ENCODE results near the gene ATXN10. TPM values are rescaled to one million over a fixed set of nuclear protein-coding genes. Genes with fewer than 3 reads are reported as not detected.

The ATXN10 gene
- total RNA-seq, 1 experiment from 2014 or later, result 303 TPM

DNA sequence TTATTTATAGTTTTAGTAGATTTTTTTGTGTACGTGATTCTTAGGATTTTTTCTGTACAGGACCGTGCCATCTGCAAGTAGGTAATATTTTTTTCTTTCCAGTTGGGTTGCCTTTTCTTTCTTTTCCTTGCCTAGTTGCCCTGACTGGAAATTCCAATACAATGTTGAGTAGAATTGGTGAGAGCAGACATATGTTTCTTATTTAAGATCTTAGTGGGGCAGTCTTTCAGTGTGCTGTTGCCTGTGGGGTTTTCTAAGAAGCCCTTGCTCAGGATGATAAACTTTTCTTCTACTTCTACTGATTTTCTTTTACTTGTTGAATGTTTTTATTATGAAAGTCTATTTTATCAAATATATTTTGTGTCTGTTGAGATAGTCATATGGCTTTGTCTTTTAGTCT is 33.0 kb downstream of the ATXN10 start:
- intact Hi-C loops (cut with micrococcal nuclease; ENCODE audit: unreplicated experiment), result no loop called here
- Histone ChIP-seq H3K4me3 (no peak overlapping the region), H3K4me2 (no peak overlapping the region), H3K27ac (no peak overlapping the region), H3K9me3 (ENCODE audit: insufficient read depth, low read depth) (no peaks in the 10 kb centered on the region), H4K20me1 (ENCODE audit: insufficient read depth) (no peaks in the 10 kb centered on the region), H3F3A (ENCODE audit: insufficient read depth, low read depth) (peaks cover 53% of the 10 kb centered on the region), H3K4me1 (replicated peaks; ENCODE audit: insufficient read depth) (peaks cover 10% of the 10 kb centered on the region), H3K27me3 (ENCODE audit: insufficient read depth, low read depth) (no peaks in the 10 kb centered on the region), H3K9me2 (ENCODE audit: insufficient read depth) (no peaks in the 10 kb centered on the region), H3K36me3 (ENCODE audit: low read depth) (peaks cover 86% of the 10 kb centered on the region), H3K79me2 (ENCODE audit: low read depth) (peaks cover 84% of the 10 kb centered on the region), H2AFZ (no peak overlapping the region)
- ChIA-PET CTCF (interaction anchor here (0.6 kb wide), 1 partner anchor 14 kb away, joined by 4 read pairs; no protein-coding TSS in a partner anchor), POLR2A (ENCODE audit: unreplicated experiment) (no interaction called here)
- TF ChIP-seq EZH2 (IDR thresholded peaks at IDR 0.05; ENCODE audit: low read depth), result no peak
- TF ChIP-seq, protein P1, sequence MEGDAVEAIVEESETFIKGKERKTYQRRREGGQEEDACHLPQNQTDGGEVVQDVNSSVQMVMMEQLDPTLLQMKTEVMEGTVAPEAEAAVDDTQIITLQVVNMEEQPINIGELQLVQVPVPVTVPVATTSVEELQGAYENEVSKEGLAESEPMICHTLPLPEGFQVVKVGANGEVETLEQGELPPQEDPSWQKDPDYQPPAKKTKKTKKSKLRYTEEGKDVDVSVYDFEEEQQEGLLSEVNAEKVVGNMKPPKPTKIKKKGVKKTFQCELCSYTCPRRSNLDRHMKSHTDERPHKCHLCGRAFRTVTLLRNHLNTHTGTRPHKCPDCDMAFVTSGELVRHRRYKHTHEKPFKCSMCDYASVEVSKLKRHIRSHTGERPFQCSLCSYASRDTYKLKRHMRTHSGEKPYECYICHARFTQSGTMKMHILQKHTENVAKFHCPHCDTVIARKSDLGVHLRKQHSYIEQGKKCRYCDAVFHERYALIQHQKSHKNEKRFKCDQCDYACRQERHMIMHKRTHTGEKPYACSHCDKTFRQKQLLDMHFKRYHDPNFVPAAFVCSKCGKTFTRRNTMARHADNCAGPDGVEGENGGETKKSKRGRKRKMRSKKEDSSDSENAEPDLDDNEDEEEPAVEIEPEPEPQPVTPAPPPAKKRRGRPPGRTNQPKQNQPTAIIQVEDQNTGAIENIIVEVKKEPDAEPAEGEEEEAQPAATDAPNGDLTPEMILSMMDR (conservative IDR thresholded peaks at IDR 0.05), result no peak
- BruUV-seq (replicated peaks), result no TSS peak
- no peak for DNase-seq

DNA sequence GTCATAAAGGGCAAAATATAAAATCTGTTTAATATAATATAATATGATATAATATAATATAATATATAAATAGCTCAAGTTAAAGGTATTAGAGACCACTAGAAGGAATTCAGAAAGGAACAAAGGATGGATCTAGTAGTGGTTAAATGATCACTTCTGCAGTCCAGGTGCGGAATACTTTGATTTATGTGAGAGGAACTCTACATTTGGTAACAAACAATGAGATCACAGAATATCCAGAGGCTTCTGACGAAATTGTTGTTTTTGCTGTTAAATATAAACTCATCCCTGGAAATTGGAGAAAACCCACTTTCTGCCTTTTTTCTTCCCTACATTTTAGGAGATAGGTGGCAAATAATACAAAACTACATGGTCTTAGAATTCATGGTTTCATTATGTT is 36.0 kb downstream of the ATXN10 start:
- H3K4me2 ChIP-seq, result no peak overlapping the region
- H2AFZ ChIP-seq, result no peak overlapping the region
- intact Hi-C loops (cut with micrococcal nuclease; ENCODE audit: unreplicated experiment), result no loop called here
- H3K4me1 ChIP-seq (replicated peaks; ENCODE audit: insufficient read depth), result peaks cover 16% of the 10 kb centered on the region
- no peaks in the 10 kb centered on the region for H3K27me3 ChIP-seq (ENCODE audit: insufficient read depth, low read depth)
- no peaks in the 10 kb centered on the region for H4K20me1 ChIP-seq (ENCODE audit: insufficient read depth)
- peaks cover 49% of the 10 kb centered on the region for H3F3A ChIP-seq (ENCODE audit: insufficient read depth, low read depth)
- POLR2A ChIA-PET (ENCODE audit: unreplicated experiment), result interaction anchor here (0.7 kb wide), 1 partner anchor 20 kb away, joined by 3 read pairs; no protein-coding TSS in a partner anchor
- no TSS peak for BruUV-seq (replicated peaks)
- no peaks in the 10 kb centered on the region for H3K9me3 ChIP-seq (ENCODE audit: insufficient read depth, low read depth)
- no peaks in the 10 kb centered on the region for H3K9me2 ChIP-seq (ENCODE audit: insufficient read depth)
- H3K79me2 ChIP-seq (ENCODE audit: low read depth), result peaks cover 98% of the 10 kb centered on the region
- H3K4me3 ChIP-seq, result no peak overlapping the region
- no peak overlapping the region for H3K27ac ChIP-seq
- TF ChIP-seq, protein P1 (conservative IDR thresholded peaks at IDR 0.05), result no peak
- TF ChIP-seq EZH2 (IDR thresholded peaks at IDR 0.05; ENCODE audit: low read depth), result no peak
- H3K36me3 ChIP-seq (ENCODE audit: low read depth), result peaks cover 76% of the 10 kb centered on the region
- CTCF ChIA-PET, result no interaction called here
- no peak for DNase-seq

- ChIA-PET CTCF (no interaction called here), POLR2A (ENCODE audit: unreplicated experiment) (no interaction called here)
- DNase-seq, result no peak
- H3K27ac ChIP-seq, result peak overlapping the region; percentile 40; the same call in 1 of the 2 replicates
- peaks cover 75% of the 10 kb centered on the region for H3K36me3 ChIP-seq (ENCODE audit: low read depth)
- H3K4me1 ChIP-seq (replicated peaks; ENCODE audit: insufficient read depth), result peaks cover 16% of the 10 kb centered on the region
- no peaks in the 10 kb centered on the region for H3K9me3 ChIP-seq (ENCODE audit: insufficient read depth, low read depth)
- H3K9me2 ChIP-seq (ENCODE audit: insufficient read depth), result no peaks in the 10 kb centered on the region
- no peak for TF ChIP-seq EZH2 (IDR thresholded peaks at IDR 0.05; ENCODE audit: low read depth)
- TF ChIP-seq, protein P1 (conservative IDR thresholded peaks at IDR 0.05), result no peak
- intact Hi-C loops (cut with micrococcal nuclease; ENCODE audit: unreplicated experiment), result no loop called here
- H3F3A ChIP-seq (ENCODE audit: insufficient read depth, low read depth), result peaks cover 49% of the 10 kb centered on the region
- H3K4me2 ChIP-seq, result no peak overlapping the region
- no peak overlapping the region for H3K4me3 ChIP-seq
- peaks cover 98% of the 10 kb centered on the region for H3K79me2 ChIP-seq (ENCODE audit: low read depth)
- BruUV-seq (replicated peaks), result no TSS peak
- no peaks in the 10 kb centered on the region for H3K27me3 ChIP-seq (ENCODE audit: insufficient read depth, low read depth)
- no peaks in the 10 kb centered on the region for H4K20me1 ChIP-seq (ENCODE audit: insufficient read depth)
- no peak overlapping the region for H2AFZ ChIP-seq
These were observed 36.5 kb downstream of the ATXN10 start for GRCh38 chr22:45708145-45708544.

Data from PC-9 (cell line).